Hepatocyte (in vitro differentiated cells): ENCODE data around the gene SULT1A2.

ENCODE experiments used
- EZH2phosphoT487 ChIP-seq: fragments of 200-600 bp; sonication (generic); IDR thresholded peaks from one replicate; pipeline ENCODE4 v1.6.1; 2018; ENCODE audit warnings: antibody characterized with exemption, mild to moderate bottlenecking, low read depth, moderate library complexity; ENCODE audit not compliant: unreplicated experiment, severe bottlenecking
- TF ChIP-seq, protein P1 (sequence below): fragments of 200-600 bp; sonication (generic); IDR thresholded peaks from 2 replicates; pipeline ENCODE4 v1.5.1; 2016; ENCODE audit warnings: antibody characterized with exemption, mild to moderate bottlenecking; ENCODE audit not compliant: poor library complexity

DNA sequence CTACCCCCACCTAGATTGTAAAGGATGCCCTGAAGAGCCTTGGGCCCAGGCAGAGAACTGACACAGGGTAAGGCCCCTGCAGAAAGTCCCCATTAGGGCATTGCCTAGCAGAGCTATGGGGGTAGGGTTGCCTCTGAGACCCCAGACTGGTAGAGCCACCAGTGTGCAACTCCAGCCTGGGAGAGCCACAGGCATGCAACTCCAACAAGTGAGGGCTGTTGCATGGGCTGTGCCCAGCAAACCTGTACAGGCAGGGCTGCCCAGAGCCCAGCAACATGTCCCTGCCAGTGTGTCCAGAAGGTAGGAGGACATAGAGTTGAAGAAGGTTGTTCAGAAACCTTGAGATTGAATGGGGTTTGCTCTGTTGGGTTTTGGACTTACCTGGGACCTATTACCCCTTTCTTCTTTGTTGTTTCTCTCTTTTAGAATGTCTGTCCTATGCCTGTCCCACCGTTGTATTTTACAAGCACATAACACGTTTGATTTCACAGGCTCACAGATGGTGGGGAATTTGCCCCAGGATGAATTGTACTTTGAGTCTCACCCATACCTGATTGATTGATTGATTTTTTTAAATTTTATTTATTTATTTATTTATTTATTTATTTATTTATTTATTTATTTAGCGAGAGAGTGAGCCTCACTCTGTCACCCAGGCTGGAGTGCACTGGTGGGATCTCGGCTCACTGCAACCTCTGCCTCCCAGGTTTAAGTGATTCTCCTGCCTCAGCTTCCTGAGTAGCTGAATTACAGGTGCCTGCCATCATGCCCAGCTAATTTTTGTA, 26.7 kb downstream of the SULT1A2 start:
- no peak for TF ChIP-seq EZH2phosphoT487
- TF ChIP-seq, protein P1, sequence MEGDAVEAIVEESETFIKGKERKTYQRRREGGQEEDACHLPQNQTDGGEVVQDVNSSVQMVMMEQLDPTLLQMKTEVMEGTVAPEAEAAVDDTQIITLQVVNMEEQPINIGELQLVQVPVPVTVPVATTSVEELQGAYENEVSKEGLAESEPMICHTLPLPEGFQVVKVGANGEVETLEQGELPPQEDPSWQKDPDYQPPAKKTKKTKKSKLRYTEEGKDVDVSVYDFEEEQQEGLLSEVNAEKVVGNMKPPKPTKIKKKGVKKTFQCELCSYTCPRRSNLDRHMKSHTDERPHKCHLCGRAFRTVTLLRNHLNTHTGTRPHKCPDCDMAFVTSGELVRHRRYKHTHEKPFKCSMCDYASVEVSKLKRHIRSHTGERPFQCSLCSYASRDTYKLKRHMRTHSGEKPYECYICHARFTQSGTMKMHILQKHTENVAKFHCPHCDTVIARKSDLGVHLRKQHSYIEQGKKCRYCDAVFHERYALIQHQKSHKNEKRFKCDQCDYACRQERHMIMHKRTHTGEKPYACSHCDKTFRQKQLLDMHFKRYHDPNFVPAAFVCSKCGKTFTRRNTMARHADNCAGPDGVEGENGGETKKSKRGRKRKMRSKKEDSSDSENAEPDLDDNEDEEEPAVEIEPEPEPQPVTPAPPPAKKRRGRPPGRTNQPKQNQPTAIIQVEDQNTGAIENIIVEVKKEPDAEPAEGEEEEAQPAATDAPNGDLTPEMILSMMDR: no peak
